Neutrophil (primary cell): ENCODE data around the gene C3orf52.
"Not testable (repeated sequence)": the region's sequence is repeated elsewhere in the genome, so short reads cannot be mapped to it uniquely, and the experiment has no call there.

ENCODE experiments used
- H3K27ac ChIP-seq: fragments of 200-600 bp; sonication (generic); 2 replicates; pipeline ENCODE4 v1.5.1; 2016; ENCODE audit warnings: mild to moderate bottlenecking, moderate library complexity
- H3K27me3 ChIP-seq: fragments of 200-600 bp; sonication (generic); 2 replicates; pipeline ENCODE4 v1.6.0; 2016; ENCODE audit warnings: mild to moderate bottlenecking
- H3K36me3 ChIP-seq: fragments of 200-600 bp; sonication (generic); 2 replicates; pipeline ENCODE4 v1.5.1; 2017
- H3K4me1 ChIP-seq, 2 experiments: fragments of 200-600 bp in 1 of 2; sonication (generic) in 1 of 2; 1 replicate in 1 of 2; 2 replicates in 1 of 2; pipeline versions ENCODE4 v1.5.1 to v1.6.1; 2013 to 2016; ENCODE audit warnings: low read depth in 1 of 2, low read length in 1 of 2, mild to moderate bottlenecking in 1 of 2, moderate library complexity in 1 of 2; ENCODE audit not compliant: control insufficient read depth in 1 of 2, insufficient read depth in 1 of 2
- H3K4me3 ChIP-seq, 2 experiments: fragments of 200-600 bp in 1 of 2; sonication (generic) in 1 of 2; 1 replicate in 1 of 2; 2 replicates in 1 of 2; pipeline ENCODE4 v1.5.1; 2013 to 2016; ENCODE audit warnings: low read depth in 1 of 2, low read length in 1 of 2, mild to moderate bottlenecking in 1 of 2, moderate library complexity in 1 of 2
- H3K9me3 ChIP-seq: fragments of 200-600 bp; sonication (generic); 2 replicates; pipeline ENCODE4 v1.5.1; 2016
- CTCF ChIP-seq: fragments of 200-600 bp; sonication (generic); IDR thresholded peaks from 2 replicates; pipeline ENCODE4 v1.5.1; 2016; ENCODE audit warnings: antibody characterized with exemption

C3orf52 gene

GRCh38 chr3:112061152-112061551, 25.0 kb upstream of the C3orf52 start:
- Histone ChIP-seq H3K27ac (no peak overlapping the region), H3K4me1 (no peaks in the 10 kb centered on the region), H3K27me3 (peaks cover 3% of the 10 kb centered on the region), H3K36me3 (no peaks in the 10 kb centered on the region), H3K9me3 (no peaks in the 10 kb centered on the region), H3K4me3 (no peak overlapping the region)
- no peak for TF ChIP-seq CTCF

GRCh38 chr3:112072387-112073060, 13.7 kb upstream of the C3orf52 start:
- not testable (repeated sequence) for H3K4me1 ChIP-seq, H3K9me3 ChIP-seq, H3K36me3 ChIP-seq, H3K4me3 ChIP-seq, H3K27ac ChIP-seq
- H3K27me3 ChIP-seq: peaks cover 33% of the 10 kb centered on the region

- Histone ChIP-seq H3K9me3 (no peaks in the 10 kb centered on the region), H3K27ac (no peak overlapping the region), H3K4me3 (no peak overlapping the region), H3K36me3 (no peaks in the 10 kb centered on the region), H3K4me1 (no peaks in the 10 kb centered on the region), H3K27me3 (peaks cover 44% of the 10 kb centered on the region)
- TF ChIP-seq CTCF: no peak
These were observed 12.2 kb upstream of the C3orf52 start for GRCh38 chr3:112074006-112074405.

- Histone ChIP-seq H3K27me3 (peaks cover 52% of the 10 kb centered on the region), H3K36me3 (no peaks in the 10 kb centered on the region), H3K27ac (no peak overlapping the region), H3K4me1 (no peaks in the 10 kb centered on the region), H3K9me3 (no peaks in the 10 kb centered on the region), H3K4me3 (no peak overlapping the region)
- no peak for TF ChIP-seq CTCF
These were observed 11.3 kb upstream of the C3orf52 start for GRCh38 chr3:112074616-112075497.

GRCh38 chr3:112078125-112079083, 7.8 kb upstream of the C3orf52 start:
- H3K4me1 ChIP-seq: no peaks in the 10 kb centered on the region
- TF ChIP-seq CTCF: no peak

More at GRCh38 chr3:112078125-112079083, 7.8 kb upstream of the C3orf52 start:
- no peaks in the 10 kb centered on the region for H3K9me3 ChIP-seq
- H3K27me3 ChIP-seq: peaks cover 69% of the 10 kb centered on the region
- H3K27ac ChIP-seq: no peak overlapping the region
- H3K4me3 ChIP-seq: no peak overlapping the region
- H3K36me3 ChIP-seq: no peaks in the 10 kb centered on the region
